ENCODE measurements around the gene SH3BP4. TPM values are rescaled to one million over a fixed set of nuclear protein-coding genes. Genes with fewer than 3 reads are reported as not detected.

SH3BP4 gene
- total and polyA plus RNA-seq, 2 donors (not counting 1 experiment from before 2014, with no cell fraction given), result 1.00 to 1.3 TPM

DNA sequence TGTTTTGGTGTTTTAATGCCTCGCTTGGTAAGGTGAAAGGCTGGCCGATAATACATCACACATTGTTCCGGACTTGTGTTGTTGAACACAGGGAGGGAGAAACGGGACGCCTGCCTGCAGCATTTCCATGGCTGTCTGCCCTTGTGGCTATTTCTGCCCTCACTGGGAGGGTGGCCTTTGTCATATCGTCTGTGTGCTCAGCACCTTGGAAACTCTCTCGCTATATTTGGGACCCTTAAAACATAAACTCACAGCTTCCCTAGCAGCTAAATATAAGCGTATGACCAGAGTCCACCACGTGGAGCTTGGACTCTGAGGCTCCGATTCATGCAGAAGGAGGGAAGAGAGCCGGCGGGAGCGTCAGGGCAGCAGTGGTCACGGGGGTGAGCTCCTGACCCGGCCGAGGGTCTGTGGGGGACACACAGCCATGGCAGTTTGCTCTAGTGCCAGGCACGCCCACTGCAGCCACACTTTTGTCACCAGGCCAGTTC lies 111.7 kb downstream of the SH3BP4 start:
- Histone ChIP-seq H3K9me3 (ENCODE audit: control extremely low read depth in 1 of 3, control insufficient read depth in 2 of 3, insufficient read depth in 1 of 3, low read length in 2 of 3) (peaks cover 0 to under 1% (median 0%) of the 10 kb centered on the region in 3 donors), H3K27me3 (replicated peaks in 1 of 4; ENCODE audit: control extremely low read depth in 1 of 4, control insufficient read depth in 3 of 4, insufficient read depth in 4 of 4, low read length in 3 of 4) (peaks cover 0 to 6% (median 0%) of the 10 kb centered on the region in 4 experiments), H4K20me1 (ENCODE audit: control insufficient read depth, insufficient read depth, low read length, poor library complexity, severe bottlenecking) (no peaks in the 10 kb centered on the region), H3K4me2 (replicated peaks; ENCODE audit: low read depth, low read length, poor library complexity, severe bottlenecking) (no peak overlapping the region), H3K9ac (ENCODE audit: low read length) (no peak overlapping the region), H3K27ac (ENCODE audit: low read length in 2 of 2) (no peak overlapping the region), H3K79me2 (ENCODE audit: control insufficient read depth, insufficient read depth, low read length) (no peaks in the 10 kb centered on the region), H3K36me3 (replicated peaks in 1 of 2; ENCODE audit: control extremely low read depth in 1 of 2, control insufficient read depth in 1 of 2, extremely low read depth in 1 of 2, insufficient read depth in 2 of 2, low read length in 1 of 2) (no peaks in the 10 kb centered on the region), H2AFZ (ENCODE audit: insufficient read depth, low read depth, low read length, poor library complexity, severe bottlenecking) (no peak overlapping the region), H3K4me3 (ENCODE audit: control extremely low read depth in 1 of 5, extremely low read depth in 1 of 5, insufficient read depth in 1 of 5, low read depth in 2 of 5, low read length in 4 of 5) (no peak overlapping the region), H3K4me1 (ENCODE audit: control insufficient read depth in 2 of 2, insufficient read depth in 2 of 2, low read length in 2 of 2) (no peaks in the 10 kb centered on the region)
- ChIA-PET CTCF (no interaction called here), POLR2A (no interaction called here)
- no peak for ATAC-seq (ENCODE audit: low read depth)
- TF ChIP-seq, protein P1, sequence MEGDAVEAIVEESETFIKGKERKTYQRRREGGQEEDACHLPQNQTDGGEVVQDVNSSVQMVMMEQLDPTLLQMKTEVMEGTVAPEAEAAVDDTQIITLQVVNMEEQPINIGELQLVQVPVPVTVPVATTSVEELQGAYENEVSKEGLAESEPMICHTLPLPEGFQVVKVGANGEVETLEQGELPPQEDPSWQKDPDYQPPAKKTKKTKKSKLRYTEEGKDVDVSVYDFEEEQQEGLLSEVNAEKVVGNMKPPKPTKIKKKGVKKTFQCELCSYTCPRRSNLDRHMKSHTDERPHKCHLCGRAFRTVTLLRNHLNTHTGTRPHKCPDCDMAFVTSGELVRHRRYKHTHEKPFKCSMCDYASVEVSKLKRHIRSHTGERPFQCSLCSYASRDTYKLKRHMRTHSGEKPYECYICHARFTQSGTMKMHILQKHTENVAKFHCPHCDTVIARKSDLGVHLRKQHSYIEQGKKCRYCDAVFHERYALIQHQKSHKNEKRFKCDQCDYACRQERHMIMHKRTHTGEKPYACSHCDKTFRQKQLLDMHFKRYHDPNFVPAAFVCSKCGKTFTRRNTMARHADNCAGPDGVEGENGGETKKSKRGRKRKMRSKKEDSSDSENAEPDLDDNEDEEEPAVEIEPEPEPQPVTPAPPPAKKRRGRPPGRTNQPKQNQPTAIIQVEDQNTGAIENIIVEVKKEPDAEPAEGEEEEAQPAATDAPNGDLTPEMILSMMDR (IDR thresholded peaks at IDR 0.05), result no peak
- no peak for TF ChIP-seq EZH2 (IDR thresholded peaks at IDR 0.05; ENCODE audit: borderline replicate concordance, insufficient read depth, low read depth, low read length, poor library complexity, severe bottlenecking)
- H3K4me3 Mint-ChIP-seq, result no peak overlapping the region
- 84% methylated on average over 16 of the region's 17 CpGs for WGBS (ENCODE audit: insufficient coverage)
- no peak overlapping the region for H3K27ac Mint-ChIP-seq
- intact Hi-C loops (cut with micrococcal nuclease), result no loop called here
- no peaks in the 10 kb centered on the region for H3K4me1 Mint-ChIP-seq
- peaks cover 39% of the 10 kb centered on the region for H3K27me3 Mint-ChIP-seq
- no peaks in the 10 kb centered on the region for H3K9me3 Mint-ChIP-seq (ENCODE audit: insufficient read depth)
- DNase-seq, result no peak

DNA sequence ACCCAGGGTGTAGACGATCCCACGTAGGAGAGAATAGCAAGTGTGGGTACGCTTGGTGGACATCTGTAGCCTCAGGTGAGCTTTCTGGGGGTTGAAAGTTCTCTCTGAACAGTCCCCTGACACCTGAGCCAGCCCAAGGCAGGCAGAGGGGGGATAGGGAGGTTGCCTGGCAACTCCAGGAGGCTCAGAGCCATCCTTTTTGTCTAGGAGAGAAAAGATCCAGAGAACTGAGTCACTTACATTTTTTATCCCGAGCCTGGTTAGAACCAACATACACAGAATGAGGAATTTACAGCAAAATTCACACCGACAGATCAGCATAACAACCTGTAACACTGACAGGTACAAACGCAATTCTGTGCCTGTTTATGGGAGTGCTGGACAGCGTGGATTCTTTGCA lies 113.2 kb downstream of the SH3BP4 start:
- H3K27ac ChIP-seq (ENCODE audit: low read length in 2 of 2), result no peak overlapping the region
- peaks cover 0 to 9% (median 0%) of the 10 kb centered on the region in 4 experiments for H3K27me3 ChIP-seq (replicated peaks in 1 of 4; ENCODE audit: control extremely low read depth in 1 of 4, control insufficient read depth in 3 of 4, insufficient read depth in 4 of 4, low read length in 3 of 4)
- H3K4me2 ChIP-seq (replicated peaks; ENCODE audit: low read depth, low read length, poor library complexity, severe bottlenecking), result no peak overlapping the region
- ChIA-PET POLR2A (no interaction called here), CTCF (no interaction called here)
- intact Hi-C loops (cut with micrococcal nuclease), result no loop called here
- H2AFZ ChIP-seq (ENCODE audit: insufficient read depth, low read depth, low read length, poor library complexity, severe bottlenecking), result no peak overlapping the region
- ATAC-seq (ENCODE audit: low read depth), result no peak
- Mint-ChIP-seq H3K4me1 (no peaks in the 10 kb centered on the region), H3K27me3 (peaks cover 31% of the 10 kb centered on the region), H3K27ac (no peak overlapping the region), H3K9me3 (ENCODE audit: insufficient read depth) (no peaks in the 10 kb centered on the region), H3K4me3 (no peak overlapping the region)
- no peak overlapping the region for H3K9ac ChIP-seq (ENCODE audit: low read length)
- no peaks in the 10 kb centered on the region for H3K36me3 ChIP-seq (replicated peaks in 1 of 2; ENCODE audit: control extremely low read depth in 1 of 2, control insufficient read depth in 1 of 2, extremely low read depth in 1 of 2, insufficient read depth in 2 of 2, low read length in 1 of 2)
- no peaks in the 10 kb centered on the region for H4K20me1 ChIP-seq (ENCODE audit: control insufficient read depth, insufficient read depth, low read length, poor library complexity, severe bottlenecking)
- no peak for DNase-seq
- H3K79me2 ChIP-seq (ENCODE audit: control insufficient read depth, insufficient read depth, low read length), result no peaks in the 10 kb centered on the region
- TF ChIP-seq EZH2 (IDR thresholded peaks at IDR 0.05; ENCODE audit: borderline replicate concordance, insufficient read depth, low read depth, low read length, poor library complexity, severe bottlenecking), result no peak
- TF ChIP-seq, protein P1 (IDR thresholded peaks at IDR 0.05), result no peak
- peaks cover 1 to 5% (median 4%) of the 10 kb centered on the region in 3 donors for H3K9me3 ChIP-seq (ENCODE audit: control extremely low read depth in 1 of 3, control insufficient read depth in 2 of 3, insufficient read depth in 1 of 3, low read length in 2 of 3)
- WGBS (ENCODE audit: insufficient coverage), result 84% methylated on average over 5 of the region's 7 CpGs
- H3K4me3 ChIP-seq (ENCODE audit: control extremely low read depth in 1 of 5, extremely low read depth in 1 of 5, insufficient read depth in 1 of 5, low read depth in 2 of 5, low read length in 4 of 5), result no peak overlapping the region
- H3K4me1 ChIP-seq (ENCODE audit: control insufficient read depth in 2 of 2, insufficient read depth in 2 of 2, low read length in 2 of 2), result no peaks in the 10 kb centered on the region
